ENCODE data around the gene PCGF5. TPM values are rescaled to one million over a fixed set of nuclear protein-coding genes. Genes with fewer than 3 reads are reported as not detected.
"Not testable (repeated sequence)": the region's sequence is repeated elsewhere in the genome, so short reads cannot be mapped to it uniquely, and the experiment has no call there.

PCGF5 gene
- total RNA-seq, 1 donor from 2014 or later, result 77.8 TPM

DNA sequence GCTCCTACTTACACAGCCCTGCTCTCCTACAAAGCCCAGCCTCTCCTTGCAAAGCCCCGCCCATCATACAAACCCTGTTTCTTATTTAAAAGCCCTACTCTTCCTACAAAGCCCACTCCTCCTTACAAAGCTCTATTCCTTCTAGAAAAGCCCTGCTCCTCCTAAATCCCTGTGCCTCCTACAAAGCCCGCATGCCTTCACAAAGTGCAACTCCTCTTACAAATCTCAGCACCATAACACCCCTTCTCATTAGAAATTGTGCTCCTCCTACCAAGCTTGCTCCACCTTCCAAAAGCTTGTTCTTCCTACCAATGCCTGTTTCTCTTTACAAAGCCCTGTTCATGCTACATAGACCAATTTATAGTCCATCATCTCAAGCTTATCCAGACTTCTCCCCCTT lies 66.1 kb downstream of the PCGF5 start:
- no peak for DNase-seq (ENCODE audit: low spot score)

DNA sequence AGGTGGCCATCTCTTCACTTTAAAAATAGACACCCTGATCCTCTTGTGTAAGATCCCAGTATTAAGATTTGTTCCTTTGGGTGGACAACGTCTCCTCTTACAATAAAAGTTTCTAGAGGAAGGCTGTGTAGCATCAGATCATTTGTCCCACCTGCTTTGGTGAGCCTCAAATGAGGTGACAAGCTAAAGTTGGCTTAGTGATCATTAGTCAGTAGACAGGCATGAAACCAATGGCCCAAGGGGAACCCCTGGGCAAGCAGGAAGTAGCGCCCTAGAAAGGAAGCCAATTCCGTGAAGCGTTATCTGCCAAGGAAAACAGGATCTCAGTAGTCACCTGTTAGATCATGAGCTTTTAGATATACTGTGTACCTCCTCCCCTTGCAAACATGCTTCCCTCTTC lies 66.8 kb downstream of the PCGF5 start:
- DNase-seq (ENCODE audit: low spot score), result no peak

DNA sequence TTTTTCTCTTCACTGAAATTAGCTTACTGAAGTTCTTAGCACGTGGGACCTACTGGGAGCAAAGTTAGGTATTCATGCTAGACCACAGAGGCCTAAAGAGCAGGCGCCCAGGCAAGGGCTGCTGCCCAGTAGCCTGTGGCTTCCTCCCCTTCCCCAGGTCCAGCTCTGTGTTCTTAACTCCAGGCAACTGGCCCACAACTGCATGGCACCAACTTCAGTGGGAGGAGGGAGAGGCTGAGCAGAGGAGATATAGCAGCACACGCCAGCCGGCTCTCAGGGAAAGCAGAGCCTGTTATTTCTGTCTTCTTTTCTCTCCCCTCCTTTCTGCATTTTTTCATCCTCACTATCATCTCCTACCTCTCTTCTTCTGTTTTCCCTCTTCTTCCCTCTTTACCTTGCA lies 67.4 kb downstream of the PCGF5 start:
- DNase-seq (ENCODE audit: low spot score), result no peak

DNA sequence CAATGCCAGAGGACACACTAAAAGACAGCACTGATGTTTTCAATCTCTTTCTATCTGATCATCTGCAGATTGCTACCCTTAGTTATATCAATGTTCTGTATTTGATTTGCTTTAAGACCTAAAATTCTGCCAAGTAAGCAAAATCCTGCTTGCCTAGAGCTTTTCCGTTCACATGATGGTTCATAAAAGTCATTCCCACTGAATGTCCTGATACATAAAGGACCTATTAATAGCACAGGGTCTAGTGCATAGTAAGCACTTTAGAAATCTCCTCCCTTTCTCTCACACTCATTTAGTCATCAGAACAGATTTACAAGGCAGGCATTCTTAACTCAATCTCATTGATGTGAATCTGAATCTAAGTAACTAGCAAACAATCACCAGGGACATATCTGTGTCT lies 68.8 kb downstream of the PCGF5 start:
- DNase-seq (ENCODE audit: low spot score), result peak; percentile 26

DNA sequence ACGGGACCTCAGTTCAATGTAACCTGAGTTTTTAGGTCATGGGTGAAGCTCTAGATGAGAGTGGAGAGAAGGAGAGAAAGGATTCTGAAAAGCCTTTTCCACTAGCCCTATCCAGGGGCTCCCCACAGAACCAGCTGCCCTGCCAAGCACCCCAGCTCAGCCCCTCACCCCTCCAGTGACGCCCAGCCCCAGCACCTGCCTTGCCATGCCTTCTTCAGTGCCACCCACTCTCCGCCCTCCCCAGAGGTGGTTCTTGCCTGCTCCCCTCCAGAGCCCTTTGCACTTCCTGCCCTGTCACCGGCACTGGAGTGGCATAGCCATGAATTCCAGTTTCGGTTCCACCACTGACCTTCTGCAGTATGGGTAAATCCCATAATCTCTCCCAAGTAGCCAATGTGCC lies 70.1 kb downstream of the PCGF5 start:
- DNase-seq (ENCODE audit: low spot score), result no peak

DNA sequence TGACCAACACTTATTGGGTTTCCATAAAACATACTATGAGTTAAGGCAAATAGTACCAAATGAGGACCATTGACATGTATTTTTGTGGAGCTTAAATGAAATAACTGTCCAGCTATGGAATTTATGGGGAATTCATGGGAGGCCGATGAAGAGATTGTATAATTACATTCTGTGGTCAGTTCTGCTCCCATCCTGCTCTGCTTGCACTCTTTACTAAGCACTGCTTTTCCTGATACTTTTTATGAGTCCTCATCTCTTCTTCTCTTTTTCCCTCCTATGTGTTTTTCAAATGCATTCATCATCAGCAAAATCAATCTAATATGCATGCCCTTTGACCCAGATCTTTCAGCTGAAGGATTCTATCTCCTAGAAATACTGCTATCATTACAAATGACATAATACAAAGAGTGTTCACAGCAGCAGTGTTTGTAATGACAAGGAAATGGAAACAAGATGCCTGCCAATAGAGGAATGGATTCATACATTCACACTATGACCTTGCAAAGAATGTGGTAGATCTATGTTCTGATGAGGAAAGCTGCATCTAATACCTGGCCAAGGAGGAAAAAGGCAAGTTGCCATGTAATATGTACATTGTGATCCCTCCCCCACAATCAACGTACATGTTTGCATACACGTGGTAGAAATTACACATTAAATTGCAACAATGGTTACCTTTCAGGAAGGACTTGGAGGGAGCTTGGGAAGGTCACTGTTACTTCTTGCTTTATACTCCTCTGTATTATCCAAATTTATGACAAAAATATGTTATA lies 73.9 kb downstream of the PCGF5 start:
- DNase-seq (ENCODE audit: low spot score), result no peak

DNA sequence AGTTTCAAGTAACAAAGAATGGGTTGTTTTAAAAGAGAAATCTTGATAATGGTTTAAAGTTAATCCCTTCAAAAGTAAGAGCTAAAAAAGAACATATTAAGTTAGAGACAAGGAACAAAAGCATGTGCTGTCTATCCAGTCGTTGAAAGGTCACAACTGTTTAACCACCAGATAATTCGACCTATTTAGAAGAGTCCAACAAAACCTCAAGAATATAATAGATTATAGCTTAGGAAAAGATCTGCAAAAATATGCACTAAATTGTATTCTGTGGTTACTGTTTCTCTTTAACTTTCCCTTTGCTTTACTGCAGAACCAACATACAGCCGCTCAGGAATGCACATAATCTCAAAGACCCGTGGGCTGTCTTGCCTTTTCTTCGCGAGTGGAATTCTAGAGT lies 74.9 kb downstream of the PCGF5 start:
- DNase-seq (ENCODE audit: low spot score), result no peak

DNA sequence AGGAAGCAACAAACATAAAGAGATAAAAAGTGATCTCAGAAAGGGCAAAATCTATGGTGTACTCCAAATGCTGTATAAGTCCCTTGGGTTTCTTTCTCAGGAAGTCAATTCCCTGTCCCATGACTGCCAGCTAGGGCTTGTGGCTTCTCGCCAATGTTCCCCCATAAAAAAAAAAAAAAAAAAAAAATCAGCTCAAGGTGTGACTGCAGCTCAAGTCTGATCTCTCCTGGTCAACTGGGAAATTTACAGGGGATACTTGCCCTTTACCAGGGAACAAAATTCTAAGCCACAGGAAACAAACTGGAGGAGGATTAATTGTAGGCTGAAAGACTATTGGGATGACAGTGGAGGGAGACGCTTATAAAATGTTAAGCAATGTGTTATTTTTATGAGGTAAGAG lies 76.0 kb downstream of the PCGF5 start:
- no peak for DNase-seq (ENCODE audit: low spot score)

DNA sequence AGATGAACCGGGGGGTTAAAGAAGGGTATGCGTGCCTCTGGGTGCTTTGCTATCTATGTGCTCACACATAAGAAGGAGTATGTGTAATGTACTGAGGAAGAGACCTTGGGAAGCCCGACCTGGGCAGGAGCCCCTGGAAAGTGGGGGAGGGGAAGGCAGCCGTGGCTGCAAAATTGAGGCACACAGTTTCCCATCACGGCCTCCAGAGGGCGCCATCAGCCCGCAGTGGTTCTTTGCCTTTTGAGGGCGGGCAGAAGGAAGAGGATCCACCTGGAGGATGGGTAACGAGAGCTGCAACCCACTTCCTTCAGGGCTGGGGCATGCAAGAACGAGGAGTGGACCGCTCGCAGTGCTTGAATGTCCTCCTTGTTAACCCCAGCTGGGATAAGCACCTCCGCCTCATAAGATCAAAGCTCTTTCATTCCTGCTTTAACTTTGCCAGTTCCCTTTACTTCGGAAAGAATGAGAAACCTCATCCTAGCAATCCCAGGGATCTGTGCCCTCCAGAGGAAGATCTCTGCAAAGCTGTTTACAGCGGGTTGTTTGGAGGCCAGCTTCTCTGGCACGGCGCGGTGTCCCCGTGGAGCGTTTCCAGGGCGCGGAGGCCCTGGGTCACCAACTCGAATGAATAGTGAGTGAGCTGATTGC lies 77.9 kb downstream of the PCGF5 start:
- peak; percentile 87 for DNase-seq (ENCODE audit: low spot score)

DNA sequence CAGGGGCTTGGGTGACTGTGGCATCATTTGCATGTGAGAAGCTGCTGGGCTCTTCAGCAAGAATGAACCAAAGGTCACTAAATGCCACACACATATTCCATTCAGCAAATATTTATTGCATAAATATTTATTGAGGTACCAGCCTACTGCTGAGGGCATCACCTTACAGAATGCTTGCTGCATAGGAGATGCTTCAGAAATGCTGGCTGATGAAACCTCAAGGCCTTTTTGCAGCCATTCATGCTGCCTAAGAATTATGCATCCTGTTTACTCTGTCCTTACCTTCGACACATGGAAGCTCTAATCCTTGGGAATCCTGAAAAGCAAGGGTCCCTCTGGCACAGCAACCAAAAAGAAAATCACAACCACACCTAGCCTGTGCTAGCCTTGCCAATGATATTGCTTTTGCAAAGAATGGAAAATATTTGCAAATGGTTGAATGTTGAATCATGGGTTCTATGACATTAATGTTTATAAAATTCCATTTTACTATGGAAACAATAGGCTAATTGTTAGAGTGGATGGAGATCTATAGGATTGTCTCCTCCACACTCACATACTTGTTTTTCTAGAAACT lies 79.6 kb downstream of the PCGF5 start:
- DNase-seq (ENCODE audit: low spot score), result no peak

DNA sequence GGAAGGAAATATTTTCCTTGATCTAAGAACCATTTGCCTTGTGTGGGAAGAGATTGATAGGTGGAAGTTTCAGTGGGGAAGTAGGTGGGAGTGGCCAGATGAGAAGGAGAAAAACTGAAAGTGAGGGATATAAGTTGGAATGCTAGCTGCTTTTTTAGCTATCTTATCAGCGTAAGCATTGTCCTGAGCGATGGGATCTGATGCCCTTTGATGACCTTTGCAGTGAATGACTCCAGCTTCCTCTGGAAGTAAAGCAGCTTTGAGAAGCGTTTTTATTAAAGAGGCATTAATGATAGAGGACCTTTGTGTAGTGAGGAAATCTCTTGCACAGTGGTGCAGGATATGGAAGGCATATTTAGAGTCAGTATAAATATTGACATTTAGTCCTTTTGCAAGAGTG lies 82.5 kb downstream of the PCGF5 start:
- DNase-seq (ENCODE audit: low spot score), result not testable (repeated sequence)

DNA sequence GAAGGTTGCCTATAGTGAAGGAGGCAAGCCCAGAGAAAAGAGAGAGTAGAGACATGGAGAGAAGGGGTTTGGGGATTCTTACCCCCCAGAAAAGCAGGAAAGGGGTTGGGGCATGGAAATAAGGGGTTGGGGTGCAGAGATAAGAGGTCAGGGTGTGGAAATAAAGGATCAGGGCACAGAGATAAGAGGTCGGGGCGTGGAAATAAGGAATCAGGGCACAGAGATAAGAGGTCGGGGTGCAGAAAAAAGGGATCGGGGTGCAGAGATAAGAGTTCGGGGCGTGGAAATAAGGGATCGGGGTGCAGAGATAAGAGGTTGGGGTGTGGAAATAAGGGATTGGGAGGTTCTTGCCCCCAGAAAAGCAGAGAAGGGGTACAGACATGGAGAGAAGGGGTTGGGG lies 85.5 kb downstream of the PCGF5 start:
- not testable (repeated sequence) for DNase-seq (ENCODE audit: low spot score)

DNA sequence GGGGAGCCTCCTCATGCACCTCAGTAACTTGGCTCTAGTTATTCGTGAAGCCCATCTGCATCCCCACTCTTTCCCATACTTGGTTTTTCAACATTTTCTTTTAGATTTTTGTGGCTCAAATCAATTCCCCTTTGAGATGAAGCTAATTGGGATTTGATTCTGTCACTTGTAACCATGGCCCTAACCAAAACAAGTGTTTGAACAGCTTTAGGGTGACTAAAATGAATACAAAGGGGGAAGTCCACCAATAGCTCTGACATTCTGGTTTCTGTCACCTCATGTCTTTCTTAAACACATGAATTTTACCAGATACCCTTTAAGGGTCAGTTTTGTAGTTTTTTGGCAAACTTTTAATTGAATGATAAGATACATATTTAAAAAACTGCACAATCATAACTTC lies 87.0 kb downstream of the PCGF5 start:
- DNase-seq (ENCODE audit: low spot score), result no peak

DNA sequence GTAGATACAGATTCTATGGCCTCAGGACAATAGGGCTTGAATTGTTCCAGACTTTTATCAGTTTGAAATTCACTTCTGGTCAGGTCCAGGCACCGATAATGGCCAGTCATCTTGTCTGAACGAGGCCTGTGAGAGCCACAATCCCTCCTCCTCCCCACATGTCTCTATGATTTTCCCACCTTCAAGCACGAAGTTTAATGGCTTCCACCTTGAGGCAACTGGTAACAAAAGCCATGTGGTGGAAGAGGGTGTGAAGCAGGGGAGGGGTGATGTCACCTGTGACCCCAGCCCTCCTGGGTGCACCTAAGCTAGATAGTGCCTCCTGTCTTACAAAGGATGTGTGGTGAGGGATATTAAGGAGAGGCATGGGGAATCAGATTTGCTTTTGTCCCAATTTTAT lies 89.2 kb downstream of the PCGF5 start:
- no peak for DNase-seq (ENCODE audit: low spot score)

DNA sequence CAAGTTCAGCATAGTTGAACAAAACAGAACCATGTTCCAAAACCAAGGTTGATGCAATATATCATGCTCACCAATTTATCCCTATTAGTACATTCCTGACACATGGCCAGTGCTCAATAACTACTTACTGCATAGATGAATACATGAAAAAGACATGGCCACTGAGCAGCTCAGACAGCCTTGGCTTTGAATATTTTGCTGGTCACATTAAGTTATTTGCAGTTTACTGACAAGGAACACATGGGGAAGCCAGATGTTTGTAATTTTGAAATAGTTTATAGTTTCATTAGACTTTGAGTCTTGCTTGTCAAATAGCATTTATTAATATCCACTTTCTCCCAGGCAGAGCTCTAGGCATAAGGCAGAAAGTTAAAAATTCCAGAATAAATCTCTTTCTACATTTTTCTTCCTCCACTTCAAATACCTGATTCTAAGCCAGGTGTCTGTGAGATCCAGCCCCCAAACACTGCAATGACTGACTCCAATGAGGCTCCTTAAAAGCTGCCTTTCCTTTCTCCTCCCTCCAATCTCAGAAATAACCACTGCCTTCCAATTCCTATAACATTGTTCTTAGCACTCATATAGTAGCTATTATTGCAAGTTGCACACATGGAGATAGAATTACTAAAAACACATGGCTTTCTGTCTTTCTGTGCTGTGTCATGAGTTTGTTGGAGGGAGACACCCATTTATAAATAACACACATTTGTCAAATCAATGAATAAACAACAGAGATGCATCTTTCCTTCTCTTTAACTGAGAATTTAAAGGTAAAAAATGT lies 91.3 kb downstream of the PCGF5 start:
- no peak for DNase-seq (ENCODE audit: low spot score)

DNA sequence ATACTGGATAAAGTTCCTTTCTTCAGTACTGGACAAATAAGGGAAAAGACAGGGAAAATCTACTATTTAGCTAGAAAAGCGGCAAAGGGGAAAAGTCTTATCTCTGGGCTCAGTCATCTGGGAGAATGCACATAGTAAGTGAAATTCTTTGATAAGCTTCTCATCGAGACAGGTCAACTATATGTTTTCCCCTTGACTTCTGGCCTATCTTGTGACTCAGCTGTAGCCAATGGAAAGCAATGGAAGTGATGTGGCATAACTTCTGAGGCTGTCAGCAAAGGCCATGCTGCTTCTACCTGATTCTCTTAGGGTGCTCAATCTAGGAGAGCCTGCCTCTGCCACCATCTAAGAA lies 91.9 kb downstream of the PCGF5 start:
- DNase-seq (ENCODE audit: low spot score), result peak; percentile 32

DNA sequence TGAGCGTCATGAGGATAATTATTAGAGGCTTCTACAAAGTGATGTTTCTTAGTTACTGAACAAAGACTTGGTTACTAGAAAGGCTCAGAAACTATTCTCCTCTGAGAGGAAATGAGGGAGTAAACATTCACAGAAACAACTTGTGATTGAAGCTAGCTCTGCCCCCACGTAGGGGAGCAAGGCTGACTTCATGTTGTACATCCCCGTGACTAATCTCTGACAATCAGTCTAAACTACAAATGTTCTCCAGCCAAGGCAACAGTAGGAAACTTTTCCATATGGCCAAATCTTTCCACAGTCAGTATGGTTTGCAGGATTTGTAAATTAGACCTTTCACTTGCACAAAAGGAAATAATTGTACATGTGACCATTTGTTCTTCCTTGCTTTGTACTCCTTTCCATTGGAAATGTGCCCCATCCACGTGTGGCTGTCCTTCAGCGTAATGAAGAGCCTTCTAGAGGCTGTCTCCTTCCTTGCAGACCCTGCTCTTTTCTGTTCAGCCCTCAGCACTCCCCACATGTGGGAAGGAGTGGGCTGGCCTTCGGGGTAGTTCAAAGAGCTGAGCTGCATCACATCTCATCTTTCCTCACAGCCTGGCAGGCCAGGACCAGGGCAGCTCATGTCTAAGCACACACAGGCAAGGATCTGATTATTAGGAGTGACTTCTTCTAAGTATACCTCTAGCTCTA lies 93.5 kb downstream of the PCGF5 start:
- no peak for DNase-seq (ENCODE audit: low spot score)

DNA sequence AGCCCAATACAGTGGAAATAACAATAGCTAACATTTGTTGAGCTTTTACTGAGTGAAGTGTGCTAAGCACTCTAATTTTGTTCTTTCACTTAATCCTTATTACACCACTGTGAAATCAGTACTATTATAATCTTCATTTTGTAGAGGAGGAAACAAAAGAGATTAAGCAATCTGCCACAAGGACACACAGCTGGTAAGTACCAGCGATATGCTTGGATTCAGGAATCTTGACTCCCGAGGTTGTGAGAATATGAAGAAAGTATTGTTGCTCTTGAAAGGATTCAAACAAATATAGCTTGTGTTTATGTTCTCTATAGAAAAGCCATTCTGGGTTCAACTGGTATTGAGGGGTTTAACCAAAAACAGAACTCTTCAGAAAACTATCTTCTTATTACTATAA lies 96.0 kb downstream of the PCGF5 start:
- no peak for DNase-seq (ENCODE audit: low spot score)

DNA sequence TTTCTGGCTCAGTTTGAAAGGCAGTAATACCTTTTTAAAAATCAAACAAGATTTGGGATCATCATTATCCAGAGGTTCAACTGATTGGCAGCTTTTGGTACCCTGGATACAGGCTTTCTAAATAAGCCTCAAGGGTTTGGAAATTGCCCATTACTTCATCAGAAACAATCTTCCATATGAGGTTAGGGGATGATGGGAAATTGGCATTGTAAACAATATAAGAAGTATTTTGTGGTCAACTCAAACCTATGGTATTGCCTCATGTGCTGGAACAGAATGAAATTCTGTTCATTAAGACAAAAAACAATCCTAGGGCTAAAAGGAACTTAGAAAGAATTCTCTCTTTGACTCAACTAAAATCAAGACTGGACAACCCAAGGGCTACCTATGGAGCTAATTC lies 97.1 kb downstream of the PCGF5 start:
- no peak for DNase-seq (ENCODE audit: low spot score)

DNA sequence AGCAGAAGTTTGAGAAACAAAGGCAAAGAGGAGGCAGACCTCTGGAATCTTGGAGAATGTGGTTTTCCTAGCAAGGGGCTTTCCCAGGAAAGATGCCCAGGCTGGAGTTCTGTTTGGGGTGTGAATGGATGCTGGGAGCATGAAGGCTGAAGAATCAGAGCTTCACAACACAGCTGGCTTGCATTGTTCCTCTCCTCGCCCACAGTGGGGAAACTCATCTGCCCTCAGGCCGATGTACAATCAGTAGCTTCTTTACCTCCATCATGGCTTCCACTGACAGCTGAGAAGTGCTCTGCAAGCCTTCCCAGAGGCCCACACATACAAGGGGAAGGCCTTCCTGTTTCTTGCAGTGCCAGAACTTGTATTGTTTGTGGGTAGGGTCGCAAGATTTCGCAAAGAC lies 98.9 kb downstream of the PCGF5 start:
- no peak for DNase-seq (ENCODE audit: low spot score)

DNA sequence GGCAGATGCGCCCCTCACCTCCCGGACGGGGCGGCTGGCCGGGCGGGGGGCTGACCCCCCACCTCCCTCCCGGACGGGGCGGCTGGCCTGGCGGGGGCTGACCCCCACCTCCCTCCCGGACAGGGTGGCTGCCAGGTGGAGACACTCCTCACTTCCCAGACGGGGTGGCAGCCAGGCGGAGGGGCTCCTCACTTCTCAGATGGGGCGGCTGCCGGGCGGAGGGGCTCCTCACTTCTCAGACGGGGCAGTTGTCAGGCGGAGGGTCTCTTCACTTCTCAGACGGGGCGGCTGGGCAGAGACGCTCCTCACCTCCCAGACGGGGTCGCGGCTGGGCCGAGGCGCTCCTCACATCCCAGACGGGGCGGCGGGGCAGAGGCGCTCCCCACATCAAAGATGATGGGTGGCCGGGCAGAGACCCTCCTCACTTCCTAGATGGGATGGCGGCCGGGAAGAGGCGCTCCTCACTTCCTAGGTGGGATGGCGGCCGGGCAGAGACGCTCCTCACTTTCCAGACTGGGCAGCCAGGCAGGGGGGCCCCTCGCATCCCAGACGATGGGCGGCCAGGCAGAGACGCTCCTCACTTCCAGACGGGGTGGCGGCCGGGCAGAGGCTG lies 102.9 kb downstream of the PCGF5 start:
- not testable (repeated sequence) for DNase-seq (ENCODE audit: low spot score)

All from umbilical cord (tissue), 2 donors.